Gastroesophageal sphincter (tissue), 4 donors: ENCODE data around the gene BRINP2. TPM values are rescaled to one million over a fixed set of nuclear protein-coding genes. Genes with fewer than 3 reads are reported as not detected.

Experiments used
- ATAC-seq: fragments of 150-250 bp; one replicate; pipeline ENCODE4 v1.9.1; 2016; ENCODE audit warnings: mild to moderate bottlenecking, moderate library complexity
- H3K27ac ChIP-seq, 4 donors: fragments of 200-600 bp; sonication (generic) in 3 of 4; 1 replicate in 3 of 4; 2 replicates in 1 of 4; pipeline ENCODE4 v1.5.1; 2016 to 2019
- H3K27me3 ChIP-seq: fragments of 200-600 bp; sonication (generic); one replicate; pipeline ENCODE4 v1.5.1; 2019
- H3K36me3 ChIP-seq, 2 donors: fragments of 200-600 bp; sonication (generic); one replicate each; pipeline ENCODE4 v1.5.1; 2019; ENCODE audit warnings: control low read depth in 1 of 2
- H3K4me1 ChIP-seq, 3 donors: fragments of 200-600 bp; sonication (generic); 1 replicate in 2 of 3; 2 replicates in 1 of 3; pipeline ENCODE4 v1.5.1; 2016 to 2019; ENCODE audit warnings: control low read depth in 2 of 3
- H3K4me3 ChIP-seq, 2 donors: fragments of 200-600 bp; sonication (generic); one replicate each; pipeline ENCODE4 v1.5.1; 2019; ENCODE audit warnings: mild to moderate bottlenecking in 1 of 2, moderate library complexity in 1 of 2
- H3K9me3 ChIP-seq, 3 donors: fragments of 200-600 bp; sonication (generic); one replicate each; pipeline ENCODE4 v1.5.1; 2017 to 2019; ENCODE audit warnings: control low read depth in 2 of 3
- CTCF ChIP-seq, 4 experiments: fragments of 200-600 bp in 2 of 4; fragments of 450-650 bp in 2 of 4; sonication (generic) in 1 of 4; IDR thresholded peaks; one replicate each; pipeline ENCODE4 v1.5.1; 2017 to 2019; ENCODE audit warnings: antibody characterized with exemption in 4 of 4, mild to moderate bottlenecking in 2 of 4, moderate library complexity in 2 of 4
- EP300 ChIP-seq: sonication (generic); formaldehyde crosslinking; IDR thresholded peaks from one replicate; pipeline ENCODE4 v1.6.1; 2017; ENCODE audit warnings: antibody characterized with exemption, mild to moderate bottlenecking
- POLR2A ChIP-seq, 2 donors: fragments of 450-650 bp; IDR thresholded peaks; one replicate each; pipeline ENCODE4 v1.6.1; 2017; ENCODE audit warnings: antibody characterized with exemption in 2 of 2, mild to moderate bottlenecking in 2 of 2, moderate library complexity in 1 of 2
- POLR2AphosphoS5 ChIP-seq: sonication (generic); formaldehyde crosslinking; IDR thresholded peaks from one replicate; pipeline ENCODE4 v1.6.1; 2017; ENCODE audit warnings: antibody characterized with exemption
- WGBS, 2 donors: methylation state at CpG; one replicate each; pipeline ENCODE4 v1.1.5; 2018; ENCODE audit warnings: low coverage in 1 of 2; 5-methylcytosine and 5-hydroxymethylcytosine counted together
- total RNA-seq, 4 donors: library from RNA; depleted of rRNA; stranded (reverse); fragments of >200 nt; gene quantifications; one replicate each; pipeline ENCODE4 v1.1.0, GENCODE V29; 2016

The BRINP2 gene
- total RNA-seq, 4 donors from 2014 or later: 0.62 to 3.3 (median 1.2) TPM; not detected in 1

DNA sequence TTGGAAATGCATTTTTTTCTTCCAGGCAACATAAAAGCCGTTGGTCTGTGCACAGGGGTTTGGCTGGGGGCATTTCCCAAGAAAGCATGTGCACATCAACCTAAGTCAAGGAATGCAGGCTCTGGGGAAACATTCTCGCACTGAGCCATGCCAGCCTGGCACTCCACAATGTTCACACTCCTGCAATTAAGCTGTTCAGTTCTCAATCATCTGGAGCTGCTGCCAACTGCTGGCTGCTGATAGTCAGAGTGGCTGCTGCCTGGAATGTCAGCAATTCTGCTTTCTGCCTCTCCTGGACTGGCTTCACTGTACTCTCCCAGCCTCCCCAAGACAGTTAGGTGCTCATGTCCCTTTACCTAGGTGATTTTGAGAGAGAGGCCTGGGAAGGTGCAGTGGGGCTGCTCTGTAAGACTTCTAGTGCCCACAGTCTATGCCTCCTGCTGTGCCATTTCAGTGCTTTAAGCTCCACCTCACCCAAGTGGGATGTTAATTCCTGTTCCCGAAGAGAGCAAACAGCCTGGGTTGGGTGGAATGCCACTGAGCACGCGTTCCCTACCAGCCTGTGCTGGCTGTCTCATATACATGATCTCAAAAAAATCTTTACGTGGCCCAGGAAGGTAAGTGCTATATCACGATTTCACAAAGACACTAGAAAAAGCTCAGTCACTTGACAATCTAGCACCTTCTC is 131.7 kb downstream of the BRINP2 start:
- Histone ChIP-seq H3K27me3 (no peaks in the 10 kb centered on the region), H3K4me1 (peaks cover 0 to 16% (median 0%) of the 10 kb centered on the region in 3 donors), H3K27ac (peak overlapping the region in 3 of 4 donors; percentile 38 to 57 (median 44)), H3K4me3 (no peak overlapping the region), H3K9me3 (no peaks in the 10 kb centered on the region), H3K36me3 (no peaks in the 10 kb centered on the region)
- peak; percentile 54 for ATAC-seq
- WGBS, 2 donors: 41 to 68% methylated on average over 3 of the region's 7 CpGs
- no peak for TF ChIP-seq EP300
- no peak for TF ChIP-seq POLR2AphosphoS5
- no peak for TF ChIP-seq CTCF (IDR thresholded peaks at IDR 0.05)
- no peak for TF ChIP-seq POLR2A (IDR thresholded peaks at IDR 0.05)

DNA sequence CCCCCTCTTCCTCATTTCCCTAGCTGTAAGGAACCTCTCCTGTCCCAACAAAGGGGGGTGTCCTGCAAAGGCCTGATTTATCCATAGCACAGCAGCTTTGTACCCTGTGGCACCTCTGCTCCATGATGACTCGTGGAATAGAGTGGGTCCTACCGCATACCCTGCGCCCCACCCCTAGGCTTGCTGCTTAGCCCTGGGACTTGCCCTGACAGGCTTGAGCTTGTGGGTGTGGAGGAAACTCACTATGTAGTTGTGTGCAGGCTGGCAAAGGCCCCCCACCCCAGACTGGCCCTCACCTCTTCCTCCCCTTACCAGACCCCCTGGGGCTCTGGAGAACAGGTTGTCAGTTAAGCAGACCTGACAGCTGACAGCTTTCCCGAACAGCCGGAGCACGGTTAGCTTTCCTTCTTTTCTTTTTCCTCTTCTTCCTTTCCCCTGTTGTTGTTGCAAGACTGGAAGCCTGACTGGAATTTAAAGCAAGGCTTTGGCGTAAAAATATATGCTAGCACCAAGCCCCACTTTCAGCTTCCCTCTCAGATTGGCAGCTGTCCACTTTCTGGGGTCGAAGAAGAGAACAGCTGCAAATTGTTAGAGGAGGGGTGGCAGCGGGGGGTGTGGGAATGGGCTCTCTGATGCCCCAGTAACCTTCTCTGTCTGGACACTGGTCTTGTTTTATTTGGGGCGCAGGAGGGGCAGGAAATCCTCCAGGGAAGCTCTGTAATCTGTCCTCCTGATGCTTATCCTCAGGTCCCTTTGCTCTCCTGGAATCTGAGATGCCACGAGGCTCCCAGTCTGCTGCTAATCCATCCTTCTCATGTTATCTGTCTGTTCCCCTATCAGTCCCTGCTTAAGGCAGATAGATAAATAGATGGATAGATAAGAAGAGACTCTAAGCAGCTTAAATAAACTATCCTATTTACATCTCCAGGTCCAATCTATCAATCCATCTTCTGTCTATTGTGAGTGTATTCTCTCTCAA is 134.6 kb downstream of the BRINP2 start:
- H3K4me3 ChIP-seq: no peak overlapping the region
- no peak overlapping the region for H3K27ac ChIP-seq
- no peaks in the 10 kb centered on the region for H3K36me3 ChIP-seq
- no peaks in the 10 kb centered on the region for H3K9me3 ChIP-seq
- TF ChIP-seq POLR2AphosphoS5 (no peak), CTCF (IDR thresholded peaks at IDR 0.05) (no peak), EP300 (no peak), POLR2A (IDR thresholded peaks at IDR 0.05) (no peak)
- WGBS, 2 donors: 38 to 50% methylated on average over 3 to 8 of the region's 11 CpGs
- H3K4me1 ChIP-seq: peaks cover 0 to 16% (median 0%) of the 10 kb centered on the region in 3 donors
- no peak for ATAC-seq
- peaks cover 3% of the 10 kb centered on the region for H3K27me3 ChIP-seq

DNA sequence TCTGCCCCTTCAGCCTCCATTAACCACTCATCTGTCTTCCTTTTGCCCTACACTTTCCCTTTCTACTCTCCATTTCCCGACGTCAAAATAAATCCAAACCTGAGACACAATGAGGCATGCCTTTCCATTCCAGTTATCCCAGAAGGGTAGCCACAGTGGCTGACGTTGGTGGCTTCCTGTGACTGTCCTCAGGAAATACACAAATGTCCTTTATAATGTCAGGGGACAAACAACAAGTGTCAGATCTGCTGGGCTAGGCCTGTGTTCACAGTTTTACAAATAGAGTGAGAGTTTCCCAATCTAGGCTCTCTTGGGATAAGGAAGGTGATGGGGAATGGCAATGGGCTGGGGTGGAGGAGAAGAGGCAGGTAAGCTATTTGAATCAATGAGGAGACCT is 135.3 kb downstream of the BRINP2 start:
- ATAC-seq: no peak
- H3K9me3 ChIP-seq: no peaks in the 10 kb centered on the region
- H3K36me3 ChIP-seq: no peaks in the 10 kb centered on the region
- no peak overlapping the region for H3K27ac ChIP-seq
- H3K27me3 ChIP-seq: peaks cover 3% of the 10 kb centered on the region
- WGBS, 2 donors: 31 to 35% methylated on average over 3 of the region's 3 CpGs
- H3K4me3 ChIP-seq: no peak overlapping the region
- TF ChIP-seq POLR2A (IDR thresholded peaks at IDR 0.05): no peak
- no peak for TF ChIP-seq POLR2AphosphoS5
- TF ChIP-seq CTCF (IDR thresholded peaks at IDR 0.05): no peak
- TF ChIP-seq EP300: no peak
- H3K4me1 ChIP-seq: peaks cover 0 to 16% (median 0%) of the 10 kb centered on the region in 3 donors

- Histone ChIP-seq H3K4me3 (no peak overlapping the region), H3K27me3 (peaks cover 3% of the 10 kb centered on the region), H3K27ac (no peak overlapping the region), H3K9me3 (no peaks in the 10 kb centered on the region), H3K36me3 (no peaks in the 10 kb centered on the region), H3K4me1 (peaks cover 0 to 8% (median 0%) of the 10 kb centered on the region in 3 donors)
- ATAC-seq: no peak
- 100% methylated on average over 1 of the region's 1 CpG; no CpG with 5 or more reads in 1 of the 2 donors for WGBS, 2 donors
- no peak for TF ChIP-seq POLR2AphosphoS5
- no peak for TF ChIP-seq POLR2A (IDR thresholded peaks at IDR 0.05)
- no peak for TF ChIP-seq CTCF (IDR thresholded peaks at IDR 0.05)
Measured at GRCh38 chr1:177306981-177307380, 136.2 kb downstream of the BRINP2 start.
